ENCODE measurements around the gene DAGLA. TPM values are rescaled to one million over a fixed set of nuclear protein-coding genes. Genes with fewer than 3 reads are reported as not detected.

DAGLA gene
- total and polyA plus RNA-seq, 10 donors: 0.27 to 5.0 (median 3.3) TPM

- Histone ChIP-seq H3K27ac (no peak overlapping the region), H3K36me3 (no peaks in the 10 kb centered on the region), H3K4me1 (peaks cover 0 to 22% (median 14%) of the 10 kb centered on the region in 6 donors), H3K4me3 (no peak overlapping the region), H3K27me3 (replicated peaks in 1 of 7) (peaks cover 0 to 39% (median 14%) of the 10 kb centered on the region in 7 donors), H3K9me3 (no peaks in the 10 kb centered on the region)
- TF ChIP-seq CTCF (IDR thresholded peaks at IDR 0.05 in 8 of 11, conservative IDR thresholded peaks at IDR 0.05 in 3 of 11): no peak
- no peak for TF ChIP-seq POLR2AphosphoS5 (IDR thresholded peaks at IDR 0.05)
- no peak for TF ChIP-seq POLR2A (IDR thresholded peaks at IDR 0.05)
- WGBS, 5 donors: 83 to 93% (median 88%) methylated on average over 14 to 31 of the region's 31 CpGs
- intact Hi-C loops (cut with DNase I; ENCODE audit: low total_unique reads): no loop called here
- no peak for DNase-seq
Measured at GRCh38 chr11:61754534-61755482, 74.6 kb downstream of the DAGLA start.

GRCh38 chr11:61756147-61756451, 75.9 kb downstream of the DAGLA start:
- Histone ChIP-seq H3K27ac (no peak overlapping the region), H3K9me3 (no peaks in the 10 kb centered on the region), H3K36me3 (no peaks in the 10 kb centered on the region), H3K4me3 (no peak overlapping the region), H3K27me3 (replicated peaks in 1 of 7) (peaks cover 0 to 35% (median 14%) of the 10 kb centered on the region in 7 donors), H3K4me1 (peaks cover 0 to 22% (median 14%) of the 10 kb centered on the region in 6 donors)
- TF ChIP-seq POLR2AphosphoS5 (IDR thresholded peaks at IDR 0.05) (no peak), CTCF (IDR thresholded peaks at IDR 0.05 in 8 of 11, conservative IDR thresholded peaks at IDR 0.05 in 3 of 11) (no peak), POLR2A (IDR thresholded peaks at IDR 0.05) (no peak)
- WGBS, 5 donors: 62 to 93% (median 81%) methylated on average over 2 to 4 of the region's 4 CpGs
- intact Hi-C loops (cut with DNase I; ENCODE audit: low total_unique reads): no loop called here
- DNase-seq: no peak

GRCh38 chr11:61756452-61757212, 76.4 kb downstream of the DAGLA start:
- Histone ChIP-seq H3K27ac (no peak overlapping the region), H3K36me3 (no peaks in the 10 kb centered on the region), H3K27me3 (replicated peaks in 1 of 7) (peaks cover 0 to 35% (median 13%) of the 10 kb centered on the region in 7 donors), H3K4me3 (no peak overlapping the region), H3K9me3 (no peaks in the 10 kb centered on the region), H3K4me1 (peaks cover 0 to 22% (median 14%) of the 10 kb centered on the region in 6 donors)
- 58 to 80% (median 65%) methylated on average over 8 to 9 of the region's 9 CpGs for WGBS, 5 donors
- TF ChIP-seq POLR2AphosphoS5 (IDR thresholded peaks at IDR 0.05) (no peak), POLR2A (IDR thresholded peaks at IDR 0.05) (no peak), CTCF (IDR thresholded peaks at IDR 0.05 in 8 of 11, conservative IDR thresholded peaks at IDR 0.05 in 3 of 11) (no peak)
- no peak for DNase-seq
- intact Hi-C loops (cut with DNase I; ENCODE audit: low total_unique reads): no loop called here
